Astrocyte (in vitro differentiated cells and primary cell): ENCODE measurements around the gene CLIP2. TPM values are rescaled to one million over a fixed set of nuclear protein-coding genes. Genes with fewer than 3 reads are reported as not detected.

ENCODE experiments used
- DNase-seq: peaks from one replicate; pipeline ENCODE4 v3.0.0-alpha.2; 2010; ENCODE audit warnings: low read depth
- FAIRE-seq: peaks from 2 replicates; lab custom pipeline; 2011; peaks lifted over from hg19 to GRCh38; lab: Jason Lieb, UNC
- H2AFZ ChIP-seq: 2 replicates; pipeline ENCODE4 v1.6.0; 2012; ENCODE audit warnings: low read depth, low read length, inconsistent platforms
- H3K27ac ChIP-seq: 2 replicates; pipeline ENCODE4 v1.5.1; 2011; ENCODE audit warnings: low read depth, low read length, inconsistent platforms
- H3K27me3 ChIP-seq: 2 replicates; pipeline ENCODE4 v1.6.0; 2011; ENCODE audit warnings: low read length, inconsistent platforms; ENCODE audit not compliant: insufficient read depth
- H3K36me3 ChIP-seq: 2 replicates; pipeline ENCODE4 v1.5.1; 2011; ENCODE audit warnings: low read length, inconsistent platforms; ENCODE audit not compliant: insufficient read depth
- H3K4me1 ChIP-seq: 2 replicates; pipeline ENCODE4 v1.5.1; 2011; ENCODE audit warnings: low read length, inconsistent platforms; ENCODE audit not compliant: insufficient read depth
- H3K4me2 ChIP-seq: 2 replicates; pipeline ENCODE4 v1.6.0; 2012; ENCODE audit warnings: low read length, inconsistent platforms
- H3K4me3 ChIP-seq: 2 replicates; pipeline ENCODE4 v1.5.1; 2011; ENCODE audit warnings: low read depth, mild to moderate bottlenecking, low read length, inconsistent platforms; ENCODE audit not compliant: insufficient read depth
- H3K79me2 ChIP-seq: 2 replicates; pipeline ENCODE4 v1.6.0; 2012; ENCODE audit warnings: mild to moderate bottlenecking, low read length, inconsistent platforms; ENCODE audit not compliant: insufficient read depth
- H3K9ac ChIP-seq: 2 replicates; pipeline ENCODE4 v1.6.0; 2012; ENCODE audit warnings: mild to moderate bottlenecking, low read length, inconsistent platforms
- H3K9me3 ChIP-seq: 2 replicates; pipeline ENCODE4 v1.5.1; 2012; ENCODE audit warnings: low read depth, mild to moderate bottlenecking, low read length, inconsistent platforms; ENCODE audit not compliant: insufficient read depth
- H4K20me1 ChIP-seq: 2 replicates; pipeline ENCODE4 v1.6.0; 2012; ENCODE audit warnings: low read length, inconsistent platforms; ENCODE audit not compliant: insufficient read depth
- H3K27ac Mint-ChIP-seq: one replicate; pipeline ENCODE4 v1.8.0; 2021; ENCODE audit warnings: mild to moderate bottlenecking, mixed read lengths; ENCODE audit not compliant: unreplicated experiment
- H3K27me3 Mint-ChIP-seq: one replicate; pipeline ENCODE4 v1.8.0; 2021; ENCODE audit warnings: low read depth, mixed read lengths; ENCODE audit not compliant: unreplicated experiment
- H3K36me3 Mint-ChIP-seq: one replicate; pipeline ENCODE4 v1.8.0; 2021; ENCODE audit warnings: low read depth, mixed read lengths; ENCODE audit not compliant: unreplicated experiment
- H3K4me1 Mint-ChIP-seq: one replicate; pipeline ENCODE4 v1.8.0; 2021; ENCODE audit warnings: low read depth, mixed read lengths; ENCODE audit not compliant: unreplicated experiment
- H3K4me3 Mint-ChIP-seq: one replicate; pipeline ENCODE4 v1.8.0; 2021; ENCODE audit warnings: mild to moderate bottlenecking, moderate library complexity, mixed read lengths; ENCODE audit not compliant: unreplicated experiment
- H3K9me3 Mint-ChIP-seq: one replicate; pipeline ENCODE4 v1.8.0; 2021; ENCODE audit warnings: mild to moderate bottlenecking, mixed read lengths; ENCODE audit not compliant: unreplicated experiment
- EZH2 ChIP-seq: IDR thresholded peaks from 2 replicates; pipeline ENCODE4 v1.6.1; 2012; ENCODE audit warnings: mild to moderate bottlenecking, low read length, inconsistent platforms; ENCODE audit not compliant: insufficient read depth
- total RNA-seq: library from RNA; stranded (reverse); gene quantifications from 2 replicates; pipeline ENCODE4 v1.2.1, GENCODE V29; 2021
- TF ChIP-seq, protein P1 (sequence below): IDR thresholded peaks from 2 replicates; pipeline ENCODE4 v1.5.1; 2011; ENCODE audit warnings: low read depth, mild to moderate bottlenecking, inconsistent platforms, low read length, moderate library complexity; ENCODE audit not compliant: insufficient read depth

CLIP2 gene
- total RNA-seq, 1 donor from 2014 or later = 31.4 TPM

DNA sequence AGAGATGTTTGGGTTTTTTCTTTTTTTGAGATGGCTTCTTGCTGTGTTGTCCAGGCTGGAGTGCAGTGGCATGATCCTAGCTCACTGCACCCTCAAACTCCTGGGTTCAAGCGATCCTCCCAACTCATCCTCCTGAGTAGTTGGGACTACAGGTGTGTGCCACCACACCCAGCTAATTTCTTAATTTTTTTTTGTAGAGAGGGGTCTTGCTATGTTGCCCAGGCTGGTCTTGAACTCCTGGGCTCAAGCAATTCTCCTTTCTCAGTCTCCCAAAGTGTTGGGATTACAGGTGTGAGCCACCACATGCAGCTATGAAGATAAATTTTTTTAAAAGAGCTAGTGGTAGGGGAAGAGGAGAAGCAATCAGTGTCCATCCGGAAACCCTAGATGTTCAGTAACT lies 56.8 kb downstream of the CLIP2 start:
- peaks cover 11% of the 10 kb centered on the region for H3K4me1 Mint-ChIP-seq
- FAIRE-seq (no peak), DNase-seq (no peak)
- no peak overlapping the region for H3K4me2 ChIP-seq
- no peaks in the 10 kb centered on the region for H3K36me3 ChIP-seq
- no peak overlapping the region for H2AFZ ChIP-seq
- H3K27me3 Mint-ChIP-seq = no peaks in the 10 kb centered on the region
- H3K27ac ChIP-seq = no peak overlapping the region
- H3K4me3 ChIP-seq = no peak overlapping the region
- peaks cover 4% of the 10 kb centered on the region for H3K9me3 Mint-ChIP-seq
- H3K79me2 ChIP-seq = peaks cover 8% of the 10 kb centered on the region
- no peaks in the 10 kb centered on the region for H3K27me3 ChIP-seq
- no peaks in the 10 kb centered on the region for H3K9me3 ChIP-seq
- peaks cover 21% of the 10 kb centered on the region for H4K20me1 ChIP-seq
- H3K4me1 ChIP-seq = peaks cover 8% of the 10 kb centered on the region
- H3K36me3 Mint-ChIP-seq = peaks cover 17% of the 10 kb centered on the region
- no peak overlapping the region for H3K4me3 Mint-ChIP-seq
- no peak overlapping the region for H3K9ac ChIP-seq
- TF ChIP-seq EZH2 = no peak
- TF ChIP-seq, protein P1, sequence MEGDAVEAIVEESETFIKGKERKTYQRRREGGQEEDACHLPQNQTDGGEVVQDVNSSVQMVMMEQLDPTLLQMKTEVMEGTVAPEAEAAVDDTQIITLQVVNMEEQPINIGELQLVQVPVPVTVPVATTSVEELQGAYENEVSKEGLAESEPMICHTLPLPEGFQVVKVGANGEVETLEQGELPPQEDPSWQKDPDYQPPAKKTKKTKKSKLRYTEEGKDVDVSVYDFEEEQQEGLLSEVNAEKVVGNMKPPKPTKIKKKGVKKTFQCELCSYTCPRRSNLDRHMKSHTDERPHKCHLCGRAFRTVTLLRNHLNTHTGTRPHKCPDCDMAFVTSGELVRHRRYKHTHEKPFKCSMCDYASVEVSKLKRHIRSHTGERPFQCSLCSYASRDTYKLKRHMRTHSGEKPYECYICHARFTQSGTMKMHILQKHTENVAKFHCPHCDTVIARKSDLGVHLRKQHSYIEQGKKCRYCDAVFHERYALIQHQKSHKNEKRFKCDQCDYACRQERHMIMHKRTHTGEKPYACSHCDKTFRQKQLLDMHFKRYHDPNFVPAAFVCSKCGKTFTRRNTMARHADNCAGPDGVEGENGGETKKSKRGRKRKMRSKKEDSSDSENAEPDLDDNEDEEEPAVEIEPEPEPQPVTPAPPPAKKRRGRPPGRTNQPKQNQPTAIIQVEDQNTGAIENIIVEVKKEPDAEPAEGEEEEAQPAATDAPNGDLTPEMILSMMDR = no peak
- no peak overlapping the region for H3K27ac Mint-ChIP-seq

DNA sequence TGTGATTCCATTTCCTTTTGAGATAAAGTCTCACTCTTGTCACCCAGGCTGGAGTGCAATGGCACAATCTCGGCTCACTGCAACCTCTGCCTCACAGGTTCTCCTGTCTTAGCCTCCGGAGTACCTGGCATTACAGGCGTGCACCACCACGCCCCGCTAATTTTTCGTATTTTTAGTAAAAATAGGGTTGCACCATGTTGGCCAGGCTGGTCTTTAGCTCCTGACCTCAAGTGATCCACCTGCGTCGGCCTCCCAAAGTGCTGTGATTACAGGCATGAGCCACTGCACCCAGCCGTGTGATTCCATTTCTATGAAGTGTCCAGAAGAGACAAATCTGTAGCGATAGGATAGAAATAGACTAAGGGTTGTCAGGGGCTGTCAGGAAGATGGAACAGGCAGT lies 60.4 kb downstream of the CLIP2 start:
- H3K9me3 Mint-ChIP-seq = peaks cover 2% of the 10 kb centered on the region

DNA sequence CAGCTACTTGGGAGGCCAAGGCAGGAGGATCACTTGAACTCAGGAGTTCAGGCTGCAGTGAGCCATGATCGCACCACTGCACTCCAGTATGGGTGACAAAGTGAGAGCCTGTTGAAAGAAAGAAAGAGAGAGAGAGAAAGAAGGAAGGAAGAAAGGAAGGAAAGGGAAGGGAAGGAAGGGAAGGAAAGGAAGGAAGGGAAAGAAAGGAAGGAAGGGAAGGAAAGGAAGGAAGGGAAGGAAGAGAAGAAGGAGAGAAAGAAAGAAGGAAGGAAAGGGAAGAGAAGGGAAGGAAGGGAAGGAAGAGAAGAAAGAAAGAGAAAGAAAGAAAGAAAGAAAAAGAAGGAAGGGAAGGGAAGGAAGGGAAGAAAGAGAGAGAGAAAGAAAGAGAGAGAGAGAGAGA lies 61.5 kb downstream of the CLIP2 start:
- H2AFZ ChIP-seq = no peak overlapping the region
- peaks cover 7% of the 10 kb centered on the region for H3K79me2 ChIP-seq
- Mint-ChIP-seq H3K4me1 (peaks cover 6% of the 10 kb centered on the region), H3K27ac (peak overlapping the region; percentile 14), H3K36me3 (peaks cover 17% of the 10 kb centered on the region), H3K4me3 (no peak overlapping the region), H3K27me3 (no peaks in the 10 kb centered on the region), H3K9me3 (peaks cover 5% of the 10 kb centered on the region)
- TF ChIP-seq, protein P1 = no peak
- TF ChIP-seq EZH2 = no peak
- no peak for DNase-seq
- FAIRE-seq = no peak
- H3K4me2 ChIP-seq = no peak overlapping the region
- peaks cover 6% of the 10 kb centered on the region for H3K4me1 ChIP-seq
- peaks cover 15% of the 10 kb centered on the region for H4K20me1 ChIP-seq
- H3K27ac ChIP-seq = no peak overlapping the region
- peaks cover 2% of the 10 kb centered on the region for H3K9me3 ChIP-seq
- H3K4me3 ChIP-seq = no peak overlapping the region
- H3K36me3 ChIP-seq = no peaks in the 10 kb centered on the region
- no peaks in the 10 kb centered on the region for H3K27me3 ChIP-seq
- no peak overlapping the region for H3K9ac ChIP-seq

More for the DNA sequence above, 60.4 kb downstream of the CLIP2 start:
- Mint-ChIP-seq H3K36me3 (peaks cover 8% of the 10 kb centered on the region), H3K27me3 (no peaks in the 10 kb centered on the region), H3K4me1 (no peaks in the 10 kb centered on the region), H3K27ac (no peak overlapping the region), H3K4me3 (no peak overlapping the region)
- H3K4me3 ChIP-seq = no peak overlapping the region
- peaks cover 9% of the 10 kb centered on the region for H4K20me1 ChIP-seq
- no peaks in the 10 kb centered on the region for H3K27me3 ChIP-seq
- no peak overlapping the region for H2AFZ ChIP-seq
- no peaks in the 10 kb centered on the region for H3K36me3 ChIP-seq
- H3K4me1 ChIP-seq = peaks cover under 1% of the 10 kb centered on the region
- TF ChIP-seq EZH2 = no peak
- TF ChIP-seq, protein P1 = no peak
- H3K79me2 ChIP-seq = peaks cover 7% of the 10 kb centered on the region
- H3K27ac ChIP-seq = no peak overlapping the region
- no peak for DNase-seq
- H3K9ac ChIP-seq = no peak overlapping the region
- FAIRE-seq = no peak
- H3K9me3 ChIP-seq = no peaks in the 10 kb centered on the region
- H3K4me2 ChIP-seq = no peak overlapping the region
